A673 (cell line): ENCODE data around the gene SDF4. TPM values are rescaled to one million over a fixed set of nuclear protein-coding genes. Genes with fewer than 3 reads are reported as not detected.

Experiments
- BruUV-seq: library from RNA; stranded (reverse); fragments of 400-500 nt; replicated peaks from 2 replicates; lab custom pipeline; 2021; lab: Mats Ljungman, UMichigan
- CTCF ChIA-PET: fragments of 300-600 bp; sonication (Branson Sonifier 250); formaldehyde crosslinking; loops from one replicate; lab custom pipeline; 2022; ENCODE audit warnings: antibody characterized with exemption; lab: Charles Lee
- POLR2A ChIA-PET: fragments of 300-600 bp; sonication (Branson Sonifier 250); formaldehyde crosslinking; loops from one replicate; lab custom pipeline; 2022; ENCODE audit warnings: antibody characterized with exemption; ENCODE audit not compliant: low non-redundant PET; lab: Charles Lee
- DNase-seq: peaks from one replicate; pipeline ENCODE4 v3.0.0-alpha.2; 2015; ENCODE audit warnings: low spot score
- H3K27ac ChIP-seq: fragments of 200-600 bp; sonication (generic); 2 replicates; pipeline ENCODE4 v1.5.1; 2016; ENCODE audit warnings: mixed run types, low read depth, mild to moderate bottlenecking, mixed read lengths, antibody characterized with exemption, low read length; ENCODE audit not compliant: poor library complexity, severe bottlenecking
- H3K27me3 ChIP-seq: fragments of 200-600 bp; sonication (generic); replicated peaks from 2 replicates; pipeline ENCODE4 v1.6.1; 2017; ENCODE audit warnings: mixed run types, low read depth, mild to moderate bottlenecking, mixed read lengths, antibody characterized with exemption, low read length; ENCODE audit not compliant: insufficient read depth, poor library complexity
- H3K36me3 ChIP-seq: fragments of 200-600 bp; sonication (generic); 2 replicates; pipeline ENCODE4 v1.6.1; 2016; ENCODE audit warnings: mixed run types, mild to moderate bottlenecking, mixed read lengths, antibody characterized with exemption, low read length; ENCODE audit not compliant: insufficient read depth, poor library complexity, severe bottlenecking
- H3K4me1 ChIP-seq: fragments of 200-600 bp; sonication (generic); 2 replicates; pipeline ENCODE4 v1.6.1; 2017; ENCODE audit warnings: mixed run types, mild to moderate bottlenecking, mixed read lengths, antibody characterized with exemption, low read length; ENCODE audit not compliant: insufficient read depth, poor library complexity, severe bottlenecking
- H3K4me3 ChIP-seq: fragments of 200-600 bp; sonication (generic); 2 replicates; pipeline ENCODE4 v1.5.1; 2016; ENCODE audit warnings: low read depth, mixed run types, mild to moderate bottlenecking, mixed read lengths, low read length; ENCODE audit not compliant: poor library complexity, severe bottlenecking
- H3K9me3 ChIP-seq: fragments of 200-600 bp; sonication (generic); 2 replicates; pipeline ENCODE4 v1.6.1; 2016; ENCODE audit warnings: mixed run types, low read depth, mild to moderate bottlenecking, mixed read lengths, antibody characterized with exemption, low read length; ENCODE audit not compliant: poor library complexity, severe bottlenecking
- EZH2 ChIP-seq: fragments of 200-600 bp; sonication (generic); IDR thresholded peaks from 2 replicates; pipeline ENCODE4 v1.6.1; 2017; ENCODE audit warnings: borderline replicate concordance, low read depth, mild to moderate bottlenecking, mixed read lengths, antibody characterized with exemption, low read length; ENCODE audit not compliant: poor library complexity, severe bottlenecking
- intact Hi-C: fragments of 100-400 bp; cut with micrococcal nuclease; formaldehyde crosslinking; loops from one replicate; pipeline ENCODE4 v1.10.0; 2022; ENCODE audit not compliant: unreplicated experiment
- total RNA-seq: library from RNA; stranded (reverse); gene quantifications from 2 replicates; pipeline ENCODE4 v1.2.3, GENCODE V29; 2021
- TF ChIP-seq, protein P1 (sequence below): fragments of 300-800, 200-600 bp; sonication (generic); conservative IDR thresholded peaks from 2 replicates; pipeline ENCODE4 v1.5.1; 2017; ENCODE audit warnings: low read depth, mild to moderate bottlenecking, antibody characterized with exemption, low read length, moderate library complexity, mixed read lengths

Gene SDF4
- total RNA-seq, 1 experiment from 2014 or later, result 133 TPM

GRCh38 chr1:1240822-1241587 is 9.2 kb upstream of the SDF4 start:
- no peak for DNase-seq
- intact Hi-C loops, result no loop called here
- Histone ChIP-seq H3K27me3 (no peaks in the 10 kb centered on the region), H3K4me1 (no peaks in the 10 kb centered on the region), H3K9me3 (no peaks in the 10 kb centered on the region), H3K36me3 (no peaks in the 10 kb centered on the region), H3K4me3 (no peak overlapping the region), H3K27ac (no peak overlapping the region)
- ChIA-PET CTCF (no interaction called here), POLR2A (no interaction called here)
- no TSS peak for BruUV-seq
- no peak for TF ChIP-seq EZH2
- TF ChIP-seq, protein P1, sequence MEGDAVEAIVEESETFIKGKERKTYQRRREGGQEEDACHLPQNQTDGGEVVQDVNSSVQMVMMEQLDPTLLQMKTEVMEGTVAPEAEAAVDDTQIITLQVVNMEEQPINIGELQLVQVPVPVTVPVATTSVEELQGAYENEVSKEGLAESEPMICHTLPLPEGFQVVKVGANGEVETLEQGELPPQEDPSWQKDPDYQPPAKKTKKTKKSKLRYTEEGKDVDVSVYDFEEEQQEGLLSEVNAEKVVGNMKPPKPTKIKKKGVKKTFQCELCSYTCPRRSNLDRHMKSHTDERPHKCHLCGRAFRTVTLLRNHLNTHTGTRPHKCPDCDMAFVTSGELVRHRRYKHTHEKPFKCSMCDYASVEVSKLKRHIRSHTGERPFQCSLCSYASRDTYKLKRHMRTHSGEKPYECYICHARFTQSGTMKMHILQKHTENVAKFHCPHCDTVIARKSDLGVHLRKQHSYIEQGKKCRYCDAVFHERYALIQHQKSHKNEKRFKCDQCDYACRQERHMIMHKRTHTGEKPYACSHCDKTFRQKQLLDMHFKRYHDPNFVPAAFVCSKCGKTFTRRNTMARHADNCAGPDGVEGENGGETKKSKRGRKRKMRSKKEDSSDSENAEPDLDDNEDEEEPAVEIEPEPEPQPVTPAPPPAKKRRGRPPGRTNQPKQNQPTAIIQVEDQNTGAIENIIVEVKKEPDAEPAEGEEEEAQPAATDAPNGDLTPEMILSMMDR, result no peak

- Histone ChIP-seq H3K27ac (no peak overlapping the region), H3K4me3 (no peak overlapping the region), H3K27me3 (no peaks in the 10 kb centered on the region), H3K9me3 (no peaks in the 10 kb centered on the region), H3K4me1 (no peaks in the 10 kb centered on the region), H3K36me3 (no peaks in the 10 kb centered on the region)
- no peak for TF ChIP-seq EZH2
- TF ChIP-seq, protein P1, result no peak
- POLR2A ChIA-PET, result no interaction called here
- DNase-seq, result no peak
- BruUV-seq, result no TSS peak
- intact Hi-C loops, result no loop called here
- CTCF ChIA-PET, result no interaction called here
These were observed 8.5 kb upstream of the SDF4 start for GRCh38 chr1:1240348-1240732.

DNA sequence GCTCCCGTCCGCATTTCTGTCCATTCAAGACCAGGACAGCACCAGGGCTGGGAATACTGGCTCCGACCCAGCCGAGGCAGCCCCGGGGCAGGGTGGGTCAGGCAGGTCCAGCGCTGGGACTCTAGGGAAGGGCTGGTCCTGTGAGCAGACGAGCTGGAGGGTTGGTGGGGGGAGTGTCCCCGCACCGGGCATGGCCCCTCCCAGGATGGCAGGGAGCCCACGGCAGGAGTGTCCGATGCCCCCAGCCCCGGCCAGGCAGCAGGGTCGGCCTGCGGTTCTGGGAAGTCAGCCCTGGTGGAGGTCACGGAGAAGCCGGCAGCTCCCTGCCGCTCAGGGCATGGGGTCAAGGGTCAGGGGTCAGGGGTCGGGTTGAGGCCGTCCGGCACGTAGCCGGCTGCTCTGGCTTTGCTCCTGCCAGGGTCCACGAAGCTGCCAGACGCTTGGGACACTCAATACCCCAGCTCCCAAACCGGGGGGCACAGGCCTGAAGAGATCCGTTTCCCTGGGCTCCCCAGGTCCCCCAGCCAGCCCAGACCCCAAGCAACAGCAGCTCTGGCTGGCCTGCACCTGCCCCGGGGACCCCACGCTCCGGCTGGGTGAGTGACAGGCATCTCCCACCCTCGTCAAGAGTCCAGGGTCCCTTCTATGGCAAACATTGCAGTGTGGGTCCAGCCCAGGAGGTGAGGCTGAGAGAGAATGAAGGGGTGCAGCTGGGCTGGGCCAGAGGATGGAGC is 8.0 kb upstream of the SDF4 start:
- BruUV-seq, result no TSS peak
- DNase-seq, result no peak
- no peaks in the 10 kb centered on the region for H3K9me3 ChIP-seq
- H3K4me3 ChIP-seq, result no peak overlapping the region
- peaks cover 3% of the 10 kb centered on the region for H3K36me3 ChIP-seq
- ChIA-PET POLR2A (no interaction called here), CTCF (no interaction called here)
- no peak for TF ChIP-seq EZH2
- TF ChIP-seq, protein P1, result no peak
- intact Hi-C loops, result no loop called here
- H3K27me3 ChIP-seq, result no peaks in the 10 kb centered on the region
- H3K27ac ChIP-seq, result no peak overlapping the region
- no peaks in the 10 kb centered on the region for H3K4me1 ChIP-seq
